CD14-positive monocyte (primary cell): ENCODE data around the gene EXTL2. TPM values are rescaled to one million over a fixed set of nuclear protein-coding genes. Genes with fewer than 3 reads are reported as not detected.

Source experiments
- DNase-seq, 3 donors: peaks; one replicate each; pipeline ENCODE4 v3.0.0-alpha.2; 2011 to 2022
- H2AFZ ChIP-seq: 2 replicates; pipeline ENCODE4 v1.6.0; 2012; ENCODE audit warnings: mild to moderate bottlenecking, low read depth, low read length, inconsistent platforms; ENCODE audit not compliant: insufficient read depth, poor library complexity, severe bottlenecking
- H3K27ac ChIP-seq, 2 donors: 1 replicate in 1 of 2; 2 replicates in 1 of 2; pipeline ENCODE4 v1.5.1; 2012 to 2013; ENCODE audit warnings: low read length in 2 of 2, control low read depth in 1 of 2, inconsistent platforms in 1 of 2, low read depth in 1 of 2, mild to moderate bottlenecking in 1 of 2
- H3K27me3 ChIP-seq, 2 donors: one replicate each; pipeline versions ENCODE4 v1.6.0 to v1.6.1; 2011 to 2013; ENCODE audit warnings: low read length in 2 of 2; ENCODE audit not compliant: control insufficient read depth in 2 of 2, insufficient read depth in 2 of 2
- H3K36me3 ChIP-seq, 2 donors: replicated peaks in 1 of 2; 1 replicate in 1 of 2; 2 replicates in 1 of 2; pipeline versions ENCODE4 v1.5.1 to v1.6.1; 2012 to 2013; ENCODE audit warnings: low read length in 2 of 2, control low read depth in 1 of 2, inconsistent platforms in 1 of 2, mild to moderate bottlenecking in 1 of 2; ENCODE audit not compliant: insufficient read depth in 2 of 2, control insufficient read depth in 1 of 2
- H3K4me1 ChIP-seq, 2 donors: 1 replicate in 1 of 2; 2 replicates in 1 of 2; pipeline versions ENCODE4 v1.5.1 to v1.6.1; 2012 to 2013; ENCODE audit warnings: low read length in 2 of 2, control low read depth in 1 of 2, inconsistent platforms in 1 of 2, mild to moderate bottlenecking in 1 of 2, moderate library complexity in 1 of 2; ENCODE audit not compliant: insufficient read depth in 2 of 2, control insufficient read depth in 1 of 2
- H3K4me2 ChIP-seq: replicated peaks from 2 replicates; pipeline ENCODE3; 2012; ENCODE audit warnings: low read length, moderate library complexity, mild to moderate bottlenecking; ENCODE audit not compliant: poor library complexity, severe bottlenecking; ENCODE audit errors: extremely low read depth
- H3K4me3 ChIP-seq, 3 experiments: fragments of 200-600 bp in 1 of 3; sonication (generic) in 1 of 3; replicated peaks in 1 of 3; 1 replicate in 2 of 3; 2 replicates in 1 of 3; pipeline ENCODE4 v1.5.1; 2011 to 2013; ENCODE audit warnings: low read length in 3 of 3, mild to moderate bottlenecking in 3 of 3, control low read depth in 2 of 3, low read depth in 2 of 3, inconsistent platforms in 1 of 3, moderate library complexity in 1 of 3
- H3K79me2 ChIP-seq: 2 replicates; pipeline ENCODE4 v1.6.0; 2012; ENCODE audit warnings: mild to moderate bottlenecking, control low read depth, inconsistent platforms, low read length, moderate library complexity; ENCODE audit not compliant: insufficient read depth
- H3K9ac ChIP-seq: 2 replicates; pipeline ENCODE4 v1.6.0; 2017; ENCODE audit warnings: low read length, mild to moderate bottlenecking; ENCODE audit not compliant: insufficient read depth, poor library complexity, severe bottlenecking
- H3K9me3 ChIP-seq, 2 donors: replicated peaks in 1 of 2; 1 replicate in 1 of 2; 2 replicates in 1 of 2; pipeline versions ENCODE4 v1.5.1 to v1.6.1; 2012 to 2013; ENCODE audit warnings: low read length in 2 of 2, control low read depth in 1 of 2; ENCODE audit not compliant: control insufficient read depth in 1 of 2, insufficient read depth in 1 of 2
- H4K20me1 ChIP-seq: 2 replicates; pipeline ENCODE4 v1.6.0; 2012; ENCODE audit warnings: mild to moderate bottlenecking, low read length, control low read depth, moderate library complexity; ENCODE audit not compliant: insufficient read depth
- H3K27ac Mint-ChIP-seq, 7 donors: one replicate each; pipeline ENCODE4 v1.8.0; 2020; ENCODE audit warnings: mild to moderate bottlenecking in 7 of 7, mixed read lengths in 7 of 7, moderate library complexity in 6 of 7, inconsistent platforms in 2 of 7
- H3K27me3 Mint-ChIP-seq, 3 donors: one replicate each; pipeline ENCODE4 v1.8.0; 2021 to 2022; ENCODE audit warnings: low read depth in 3 of 3, mild to moderate bottlenecking in 3 of 3, mixed read lengths in 3 of 3, moderate library complexity in 3 of 3, inconsistent platforms in 1 of 3
- H3K36me3 Mint-ChIP-seq, 2 donors: one replicate each; pipeline ENCODE4 v1.8.0; 2020; ENCODE audit warnings: mixed read lengths in 2 of 2, inconsistent platforms in 1 of 2, mild to moderate bottlenecking in 1 of 2
- H3K4me1 Mint-ChIP-seq: one replicate; pipeline ENCODE4 v1.8.0; 2020; ENCODE audit warnings: mild to moderate bottlenecking, mixed read lengths
- H3K4me3 Mint-ChIP-seq, 2 donors: one replicate each; pipeline ENCODE4 v1.8.0; 2020; ENCODE audit warnings: mild to moderate bottlenecking in 2 of 2, mixed read lengths in 2 of 2, moderate library complexity in 1 of 2
- H3K9me3 Mint-ChIP-seq, 7 donors: one replicate each; pipeline ENCODE4 v1.8.0; 2020 to 2022; ENCODE audit warnings: mixed read lengths in 7 of 7, mild to moderate bottlenecking in 6 of 7, moderate library complexity in 6 of 7, inconsistent platforms in 2 of 7
- WGBS: methylation state at CpG from one replicate; pipeline ENCODE4 v1.1.5; 2013; ENCODE audit warnings: missing lambda C conversion rate; ENCODE audit not compliant: insufficient coverage; 5-methylcytosine and 5-hydroxymethylcytosine counted together
- intact Hi-C, 2 donors: fragments of 100-400 bp; cut with micrococcal nuclease; formaldehyde crosslinking; loops; one replicate each; pipeline versions ENCODE4 v1.15.0 to v1.15.1; 2023
- polyA plus RNA-seq, 3 donors: library from polyadenylated mRNA; depleted of rRNA in 1 of 3; unstranded in 2 of 3; stranded (reverse) in 1 of 3; fragments of 300-500 nt in 2 of 3; fragments of >200 nt in 1 of 3; fragmentation: Illumina TruSeq in 2 of 3; gene quantifications; 1 replicate in 2 of 3; 2 replicates in 1 of 3; pipeline ENCODE4 v1.2.3, GENCODE V29; 2012 to 2021
- TF ChIP-seq, protein P1 (sequence below): fragments of 200-600 bp; IDR thresholded peaks from one replicate; pipeline ENCODE4 v1.8.0; 2022; ENCODE audit warnings: antibody characterized with exemption, mild to moderate bottlenecking

Gene EXTL2
- polyA plus RNA-seq, 3 donors, result 0.89 to 1.2 (median 0.92) TPM

DNA sequence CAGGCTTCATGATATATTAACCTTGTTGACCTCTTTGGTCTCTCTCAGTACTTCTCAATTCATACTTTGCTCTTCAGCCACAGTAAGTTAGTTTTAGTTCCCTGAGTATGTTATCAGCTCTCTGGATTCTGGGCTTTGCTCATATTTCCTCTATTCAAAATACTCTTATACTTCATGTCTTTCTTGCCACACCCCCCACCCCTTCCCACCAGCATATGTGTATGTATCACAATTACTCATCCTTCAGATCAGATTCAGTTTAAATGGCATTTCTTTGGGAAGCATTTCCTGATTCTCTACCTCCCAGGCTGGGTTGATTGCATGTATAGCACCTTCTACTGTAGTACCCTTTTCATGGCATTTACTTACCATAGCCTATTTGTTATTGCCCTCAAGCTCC lies 29.6 kb upstream of the EXTL2 start:
- Histone ChIP-seq H3K9me3 (no peaks in the 10 kb centered on the region), H2AFZ (no peak overlapping the region), H4K20me1 (no peaks in the 10 kb centered on the region), H3K36me3 (peaks cover 40 to 72% of the 10 kb centered on the region in 2 donors), H3K27me3 (no peaks in the 10 kb centered on the region), H3K4me2 (no peak overlapping the region), H3K27ac (no peak overlapping the region), H3K4me3 (no peak overlapping the region), H3K4me1 (no peaks in the 10 kb centered on the region), H3K9ac (no peak overlapping the region), H3K79me2 (no peaks in the 10 kb centered on the region)
- intact Hi-C loops, result loop anchor here (5.0 kb wide), 3 partner anchors 368 to 433 kb away; no protein-coding TSS in a partner anchor
- Mint-ChIP-seq H3K4me1 (no peaks in the 10 kb centered on the region), H3K27me3 (no peaks in the 10 kb centered on the region), H3K27ac (no peak overlapping the region), H3K36me3 (peaks cover 43 to 51% of the 10 kb centered on the region in 2 donors), H3K9me3 (no peaks in the 10 kb centered on the region), H3K4me3 (no peak overlapping the region)
- TF ChIP-seq, protein P1, sequence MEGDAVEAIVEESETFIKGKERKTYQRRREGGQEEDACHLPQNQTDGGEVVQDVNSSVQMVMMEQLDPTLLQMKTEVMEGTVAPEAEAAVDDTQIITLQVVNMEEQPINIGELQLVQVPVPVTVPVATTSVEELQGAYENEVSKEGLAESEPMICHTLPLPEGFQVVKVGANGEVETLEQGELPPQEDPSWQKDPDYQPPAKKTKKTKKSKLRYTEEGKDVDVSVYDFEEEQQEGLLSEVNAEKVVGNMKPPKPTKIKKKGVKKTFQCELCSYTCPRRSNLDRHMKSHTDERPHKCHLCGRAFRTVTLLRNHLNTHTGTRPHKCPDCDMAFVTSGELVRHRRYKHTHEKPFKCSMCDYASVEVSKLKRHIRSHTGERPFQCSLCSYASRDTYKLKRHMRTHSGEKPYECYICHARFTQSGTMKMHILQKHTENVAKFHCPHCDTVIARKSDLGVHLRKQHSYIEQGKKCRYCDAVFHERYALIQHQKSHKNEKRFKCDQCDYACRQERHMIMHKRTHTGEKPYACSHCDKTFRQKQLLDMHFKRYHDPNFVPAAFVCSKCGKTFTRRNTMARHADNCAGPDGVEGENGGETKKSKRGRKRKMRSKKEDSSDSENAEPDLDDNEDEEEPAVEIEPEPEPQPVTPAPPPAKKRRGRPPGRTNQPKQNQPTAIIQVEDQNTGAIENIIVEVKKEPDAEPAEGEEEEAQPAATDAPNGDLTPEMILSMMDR, result no peak
- DNase-seq, result no peak

DNA sequence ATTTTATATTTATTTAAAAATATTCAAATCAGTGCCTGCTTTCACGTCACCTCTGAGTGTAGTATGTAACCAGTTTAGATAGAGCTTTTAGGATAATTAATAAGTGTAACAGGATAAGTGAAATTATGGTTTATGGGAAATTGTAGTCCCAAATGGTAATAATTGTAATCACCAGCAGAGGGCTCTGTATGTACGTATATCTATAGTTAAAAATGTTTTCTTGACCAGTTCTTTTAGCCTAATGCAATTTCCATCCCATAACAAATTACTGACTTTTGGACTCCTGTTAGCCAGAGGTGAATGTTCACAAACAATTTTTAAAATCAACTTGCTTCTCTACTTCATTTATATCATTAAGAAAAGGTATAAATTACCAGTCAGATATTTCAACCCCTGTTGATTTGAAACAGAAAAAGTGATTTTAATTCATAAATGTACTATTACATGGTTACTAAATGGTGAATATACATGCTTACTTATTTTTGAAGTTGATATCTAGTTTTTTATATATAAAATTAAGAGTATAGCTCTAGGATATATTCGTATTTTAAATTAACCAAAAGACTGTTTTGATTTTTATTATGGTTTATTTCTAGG lies 26.6 kb upstream of the EXTL2 start:
- H4K20me1 ChIP-seq, result no peaks in the 10 kb centered on the region
- no peak overlapping the region for H3K27ac ChIP-seq
- Mint-ChIP-seq H3K4me3 (no peak overlapping the region), H3K4me1 (no peaks in the 10 kb centered on the region), H3K27me3 (no peaks in the 10 kb centered on the region), H3K27ac (no peak overlapping the region), H3K36me3 (peaks cover 62 to 74% of the 10 kb centered on the region in 2 donors), H3K9me3 (no peaks in the 10 kb centered on the region)
- H2AFZ ChIP-seq, result no peak overlapping the region
- H3K79me2 ChIP-seq, result no peaks in the 10 kb centered on the region
- no peaks in the 10 kb centered on the region for H3K27me3 ChIP-seq
- H3K9ac ChIP-seq, result no peak overlapping the region
- WGBS, result no CpG with 5 or more reads among the region's 3 CpGs
- no peak overlapping the region for H3K4me2 ChIP-seq
- DNase-seq, result peak; percentile 23 to 67 (median 44)
- peaks cover 59 to 80% of the 10 kb centered on the region in 2 donors for H3K36me3 ChIP-seq
- H3K4me3 ChIP-seq, result no peak overlapping the region
- H3K4me1 ChIP-seq, result no peaks in the 10 kb centered on the region
- TF ChIP-seq, protein P1, result peak; percentile 77
- intact Hi-C loops, result loop anchor here (5.0 kb wide), 3 partner anchors 371 to 436 kb away; no protein-coding TSS in a partner anchor
- H3K9me3 ChIP-seq, result no peaks in the 10 kb centered on the region
